Activated CD8-positive, alpha-beta memory T cell treated with anti-CD3 and anti-CD28 coated beads, Interleukin-2, amount 50 U/mL, for 4 hours (primary cell): ENCODE data around the gene ZMYND11.

Source experiments
- DNase-seq: peaks from one replicate; pipeline ENCODE4 v3.0.0-alpha.2; 2020

ZMYND11 gene

GRCh38 chr10:200405-200804, 65.2 kb downstream of the ZMYND11 start:
- DNase-seq = no peak

- DNase-seq = no peak
Observed at GRCh38 chr10:201328-201771, 66.1 kb downstream of the ZMYND11 start.

GRCh38 chr10:208616-209015, 73.4 kb downstream of the ZMYND11 start:
- no peak for DNase-seq

GRCh38 chr10:209357-209756, 74.1 kb downstream of the ZMYND11 start:
- DNase-seq = no peak

GRCh38 chr10:210297-210696, 75.0 kb downstream of the ZMYND11 start:
- DNase-seq = no peak

- DNase-seq = no peak
Observed at GRCh38 chr10:215444-215843, 80.2 kb downstream of the ZMYND11 start.

- no peak for DNase-seq
Observed at GRCh38 chr10:218798-219197, 83.5 kb downstream of the ZMYND11 start.

GRCh38 chr10:219731-220472, 84.6 kb downstream of the ZMYND11 start:
- no peak for DNase-seq

- DNase-seq = no peak
Observed at GRCh38 chr10:224571-224970, 89.3 kb downstream of the ZMYND11 start.

GRCh38 chr10:226018-226417, 90.8 kb downstream of the ZMYND11 start:
- DNase-seq = no peak

- no peak for DNase-seq
Observed at GRCh38 chr10:227014-227413, 91.8 kb downstream of the ZMYND11 start.

GRCh38 chr10:228366-228765, 93.1 kb downstream of the ZMYND11 start:
- DNase-seq = no peak

GRCh38 chr10:230758-231157, 95.5 kb downstream of the ZMYND11 start:
- DNase-seq = no peak

- no peak for DNase-seq
Observed at GRCh38 chr10:232061-232460, 96.8 kb downstream of the ZMYND11 start.

- no peak for DNase-seq
Observed at GRCh38 chr10:232878-233277, 97.6 kb downstream of the ZMYND11 start.

GRCh38 chr10:234708-235406, 99.6 kb downstream of the ZMYND11 start:
- no peak for DNase-seq

GRCh38 chr10:235915-236314, 100.7 kb downstream of the ZMYND11 start:
- no peak for DNase-seq

GRCh38 chr10:239109-239508, 103.9 kb downstream of the ZMYND11 start:
- DNase-seq = no peak

- no peak for DNase-seq
Observed at GRCh38 chr10:241451-241850, 106.2 kb downstream of the ZMYND11 start.

- no peak for DNase-seq
Observed at GRCh38 chr10:241966-242643, 106.8 kb downstream of the ZMYND11 start.

GRCh38 chr10:244227-244626, 109.0 kb downstream of the ZMYND11 start:
- no peak for DNase-seq

- DNase-seq = no peak
Observed at GRCh38 chr10:246431-246830, 111.2 kb downstream of the ZMYND11 start.

GRCh38 chr10:247480-247879, 112.2 kb downstream of the ZMYND11 start:
- DNase-seq = no peak

GRCh38 chr10:248307-248706, 113.1 kb downstream of the ZMYND11 start:
- DNase-seq = no peak
